ENCODE data around the gene FAF1. TPM values are rescaled to one million over a fixed set of nuclear protein-coding genes. Genes with fewer than 3 reads are reported as not detected.
"Not testable (repeated sequence)": the region's sequence is repeated elsewhere in the genome, so short reads cannot be mapped to it uniquely, and the experiment has no call there.

Gene FAF1
- total and polyA plus RNA-seq, 4 donors: 27.2 to 51.6 (median 37.1) TPM

DNA sequence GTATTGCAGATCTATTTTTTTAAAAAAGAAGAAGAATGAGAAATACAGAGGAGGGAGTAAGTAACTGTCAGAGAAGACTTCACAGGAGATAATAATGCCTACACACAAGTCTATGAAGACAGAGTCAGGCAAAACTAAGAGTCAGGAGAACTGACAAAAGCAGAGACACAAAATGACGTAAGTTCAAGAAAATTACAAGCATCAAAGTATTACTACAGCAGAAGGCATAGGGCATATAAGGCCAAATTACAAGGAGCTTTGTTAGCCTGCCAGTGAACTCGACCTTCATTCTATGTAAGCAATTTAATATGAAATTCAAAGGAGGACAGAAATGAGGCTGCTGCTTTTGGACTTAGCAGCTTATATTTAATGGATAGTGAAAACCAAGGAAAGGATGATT, 23.7 kb downstream of the FAF1 start:
- WGBS, 2 donors: 81 to 95% methylated on average over 2 of the region's 2 CpGs
- no peak for DNase-seq
- no peak overlapping the region for H3K27ac ChIP-seq (ENCODE audit: low read depth in 1 of 2, low read length in 1 of 2)
- peaks cover 0 to 3% (median 0%) of the 10 kb centered on the region in 5 donors for H3K4me1 ChIP-seq (ENCODE audit: control insufficient read depth in 5 of 5, insufficient read depth in 5 of 5, low read length in 5 of 5)
- H3K9me3 ChIP-seq (ENCODE audit: control insufficient read depth in 4 of 4, insufficient read depth in 3 of 4, low read length in 3 of 4): no peaks in the 10 kb centered on the region
- no peak for TF ChIP-seq CTCF (IDR thresholded peaks at IDR 0.05; ENCODE audit: control extremely low read depth, extremely low read depth)
- H3K27me3 ChIP-seq (ENCODE audit: control insufficient read depth in 3 of 3, insufficient read depth in 3 of 3, low read length in 2 of 3): no peaks in the 10 kb centered on the region
- H3K36me3 ChIP-seq (ENCODE audit: control insufficient read depth in 4 of 4, insufficient read depth in 4 of 4, low read length in 4 of 4): peaks cover 0 to 2% (median 0%) of the 10 kb centered on the region in 4 donors
- no peak overlapping the region for H3K9ac ChIP-seq (ENCODE audit: insufficient read depth in 1 of 2, low read length in 2 of 2)
- no peak for ATAC-seq (ENCODE audit: insufficient read depth, low FRiP score)
- no peak overlapping the region for H3K4me3 ChIP-seq

- not testable (repeated sequence) for H3K9me3 ChIP-seq (ENCODE audit: control insufficient read depth in 4 of 4, insufficient read depth in 3 of 4, low read length in 3 of 4); H3K27ac ChIP-seq (ENCODE audit: low read depth in 1 of 2, low read length in 1 of 2); H3K27me3 ChIP-seq (ENCODE audit: control insufficient read depth in 3 of 3, insufficient read depth in 3 of 3, low read length in 2 of 3); H3K4me1 ChIP-seq (ENCODE audit: control insufficient read depth in 5 of 5, insufficient read depth in 5 of 5, low read length in 5 of 5); ATAC-seq (ENCODE audit: insufficient read depth, low FRiP score); H3K4me3 ChIP-seq; H3K9ac ChIP-seq (ENCODE audit: insufficient read depth in 1 of 2, low read length in 2 of 2); DNase-seq; H3K36me3 ChIP-seq (ENCODE audit: control insufficient read depth in 4 of 4, insufficient read depth in 4 of 4, low read length in 4 of 4)
- 95 to 96% methylated on average over 2 of the region's 2 CpGs for WGBS, 2 donors
These were observed 24.8 kb downstream of the FAF1 start for GRCh38 chr1:50935276-50935675.

DNA sequence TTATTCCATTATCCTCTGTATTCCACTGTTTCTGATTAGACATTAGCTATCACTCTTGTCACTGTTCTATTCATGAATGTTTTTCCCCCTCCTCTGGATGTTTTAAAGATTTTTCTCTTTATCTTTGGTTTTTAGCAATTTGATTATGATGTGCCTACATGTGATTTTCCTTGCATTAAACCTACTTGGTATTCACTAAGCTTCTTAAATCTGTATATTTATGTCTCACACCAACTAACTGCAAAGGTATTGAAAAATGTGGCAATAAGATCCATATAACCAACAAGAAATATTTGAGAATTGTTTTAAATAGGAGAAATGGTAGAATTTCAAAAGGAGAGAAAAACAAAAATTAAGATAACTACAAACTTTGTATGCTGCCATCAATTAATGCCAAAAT, 25.2 kb downstream of the FAF1 start:
- no peaks in the 10 kb centered on the region for H3K9me3 ChIP-seq (ENCODE audit: control insufficient read depth in 4 of 4, insufficient read depth in 3 of 4, low read length in 3 of 4)
- no peak overlapping the region for H3K4me3 ChIP-seq
- no peak for ATAC-seq (ENCODE audit: insufficient read depth, low FRiP score)
- no peak for TF ChIP-seq CTCF (IDR thresholded peaks at IDR 0.05; ENCODE audit: control extremely low read depth, extremely low read depth)
- H3K27me3 ChIP-seq (ENCODE audit: control insufficient read depth in 3 of 3, insufficient read depth in 3 of 3, low read length in 2 of 3): no peaks in the 10 kb centered on the region
- H3K27ac ChIP-seq (ENCODE audit: low read depth in 1 of 2, low read length in 1 of 2): no peak overlapping the region
- H3K36me3 ChIP-seq (ENCODE audit: control insufficient read depth in 4 of 4, insufficient read depth in 4 of 4, low read length in 4 of 4): peaks cover 0 to 2% (median 0%) of the 10 kb centered on the region in 4 donors
- peaks cover 0 to 3% (median 0%) of the 10 kb centered on the region in 5 donors for H3K4me1 ChIP-seq (ENCODE audit: control insufficient read depth in 5 of 5, insufficient read depth in 5 of 5, low read length in 5 of 5)
- no peak for DNase-seq
- H3K9ac ChIP-seq (ENCODE audit: insufficient read depth in 1 of 2, low read length in 2 of 2): no peak overlapping the region

DNA sequence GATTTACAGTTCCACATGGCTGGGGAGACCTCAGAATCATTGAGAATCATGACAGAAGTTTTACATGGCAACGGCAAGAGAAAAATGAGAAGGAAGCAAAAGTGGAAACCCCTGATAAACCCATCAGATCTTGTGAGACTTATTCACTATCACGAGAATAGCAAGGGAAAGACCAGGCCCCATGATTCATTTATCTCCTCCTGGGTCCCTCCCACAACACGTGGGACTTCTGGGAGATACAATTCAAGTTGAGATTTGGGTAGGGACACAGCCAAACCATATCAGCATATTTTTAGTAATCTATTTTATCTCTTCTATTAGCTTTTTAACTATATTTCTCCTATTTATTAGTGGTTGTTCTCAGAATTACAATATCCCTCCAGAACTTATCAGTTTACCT, 26.3 kb downstream of the FAF1 start:
- H3K4me3 ChIP-seq; DNase-seq; ATAC-seq (ENCODE audit: insufficient read depth, low FRiP score); H3K9me3 ChIP-seq (ENCODE audit: control insufficient read depth in 4 of 4, insufficient read depth in 3 of 4, low read length in 3 of 4); H3K4me1 ChIP-seq (ENCODE audit: control insufficient read depth in 5 of 5, insufficient read depth in 5 of 5, low read length in 5 of 5); H3K36me3 ChIP-seq (ENCODE audit: control insufficient read depth in 4 of 4, insufficient read depth in 4 of 4, low read length in 4 of 4); H3K27me3 ChIP-seq (ENCODE audit: control insufficient read depth in 3 of 3, insufficient read depth in 3 of 3, low read length in 2 of 3); H3K27ac ChIP-seq (ENCODE audit: low read depth in 1 of 2, low read length in 1 of 2); H3K9ac ChIP-seq (ENCODE audit: insufficient read depth in 1 of 2, low read length in 2 of 2): not testable (repeated sequence)
- 87 to 88% methylated on average over 3 of the region's 3 CpGs for WGBS, 2 donors

- ATAC-seq (ENCODE audit: insufficient read depth, low FRiP score); H3K9ac ChIP-seq (ENCODE audit: insufficient read depth in 1 of 2, low read length in 2 of 2); H3K4me3 ChIP-seq; H3K27me3 ChIP-seq (ENCODE audit: control insufficient read depth in 3 of 3, insufficient read depth in 3 of 3, low read length in 2 of 3); H3K9me3 ChIP-seq (ENCODE audit: control insufficient read depth in 4 of 4, insufficient read depth in 3 of 4, low read length in 3 of 4); H3K36me3 ChIP-seq (ENCODE audit: control insufficient read depth in 4 of 4, insufficient read depth in 4 of 4, low read length in 4 of 4); H3K4me1 ChIP-seq (ENCODE audit: control insufficient read depth in 5 of 5, insufficient read depth in 5 of 5, low read length in 5 of 5); H3K27ac ChIP-seq (ENCODE audit: low read depth in 1 of 2, low read length in 1 of 2); DNase-seq: not testable (repeated sequence)
- 96 to 98% methylated on average over 4 of the region's 4 CpGs for WGBS, 2 donors
These were observed 28.0 kb downstream of the FAF1 start for GRCh38 chr1:50932043-50932442.
